IgD-negative memory B cell (primary cell): Measurements from ENCODE around the gene TMEM117. TPM values are rescaled to one million over a fixed set of nuclear protein-coding genes. Genes with fewer than 3 reads are reported as not detected.

Experiments used
- H3K27ac Mint-ChIP-seq, 3 donors: one replicate each; pipeline ENCODE4 v1.8.0; 2020 to 2022; ENCODE audit warnings: mild to moderate bottlenecking in 3 of 3, mixed read lengths in 3 of 3, moderate library complexity in 1 of 3
- H3K27me3 Mint-ChIP-seq: one replicate; pipeline ENCODE4 v1.8.0; 2021; ENCODE audit warnings: mixed read lengths
- H3K36me3 Mint-ChIP-seq: one replicate; pipeline ENCODE4 v1.8.0; 2020; ENCODE audit warnings: mild to moderate bottlenecking, mixed read lengths
- H3K4me1 Mint-ChIP-seq, 3 donors: one replicate each; pipeline ENCODE4 v1.8.0; 2020 to 2022; ENCODE audit warnings: mixed read lengths in 3 of 3, mild to moderate bottlenecking in 1 of 3
- H3K4me3 Mint-ChIP-seq, 4 donors: one replicate each; pipeline ENCODE4 v1.8.0; 2020 to 2022; ENCODE audit warnings: mild to moderate bottlenecking in 4 of 4, mixed read lengths in 4 of 4, moderate library complexity in 3 of 4
- H3K9me3 Mint-ChIP-seq, 3 donors: one replicate each; pipeline ENCODE4 v1.8.0; 2020 to 2021; ENCODE audit warnings: mixed read lengths in 3 of 3, mild to moderate bottlenecking in 1 of 3
- polyA plus RNA-seq: library from polyadenylated mRNA; unstranded; fragments of 300-500 nt; fragmentation: Illumina TruSeq; gene quantifications from one replicate; pipeline ENCODE4 v1.2.3, GENCODE V29; 2021

Gene TMEM117
- polyA plus RNA-seq, 1 donor from 2014 or later, result 4.4 TPM

DNA sequence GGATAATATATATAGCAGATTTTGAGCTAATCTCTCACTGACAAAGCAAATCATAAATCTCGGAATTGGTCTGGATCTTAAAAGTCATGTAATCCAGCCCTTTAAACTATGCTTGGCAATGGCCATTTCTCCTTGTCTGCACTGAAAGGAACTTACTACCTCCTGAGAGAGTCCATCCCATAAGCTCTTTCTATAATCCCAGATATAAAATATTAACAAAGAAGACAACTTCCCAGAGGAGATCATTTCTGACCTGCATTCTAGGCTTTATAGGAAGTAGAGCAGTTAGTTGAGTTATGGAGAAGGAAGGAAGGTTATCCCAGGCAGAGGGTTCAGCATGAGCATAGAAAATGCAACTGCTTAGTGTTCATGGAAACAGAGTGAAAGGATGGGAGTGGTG lies 99.7 kb downstream of the TMEM117 start:
- no peak overlapping the region for H3K4me3 Mint-ChIP-seq
- no peak overlapping the region for H3K27ac Mint-ChIP-seq
- H3K36me3 Mint-ChIP-seq, result peaks cover 7% of the 10 kb centered on the region
- H3K9me3 Mint-ChIP-seq, result peaks cover 2 to 13% (median 3%) of the 10 kb centered on the region in 3 donors
- H3K27me3 Mint-ChIP-seq, result no peaks in the 10 kb centered on the region
- H3K4me1 Mint-ChIP-seq, result no peaks in the 10 kb centered on the region

- Mint-ChIP-seq H3K27ac (no peak overlapping the region), H3K4me3 (no peak overlapping the region), H3K4me1 (peaks cover 0 to 2% (median 0%) of the 10 kb centered on the region in 3 donors), H3K36me3 (peaks cover 4% of the 10 kb centered on the region), H3K9me3 (no peaks in the 10 kb centered on the region), H3K27me3 (no peaks in the 10 kb centered on the region)
Measured at GRCh38 chr12:43937947-43938346, 102.1 kb downstream of the TMEM117 start.

DNA sequence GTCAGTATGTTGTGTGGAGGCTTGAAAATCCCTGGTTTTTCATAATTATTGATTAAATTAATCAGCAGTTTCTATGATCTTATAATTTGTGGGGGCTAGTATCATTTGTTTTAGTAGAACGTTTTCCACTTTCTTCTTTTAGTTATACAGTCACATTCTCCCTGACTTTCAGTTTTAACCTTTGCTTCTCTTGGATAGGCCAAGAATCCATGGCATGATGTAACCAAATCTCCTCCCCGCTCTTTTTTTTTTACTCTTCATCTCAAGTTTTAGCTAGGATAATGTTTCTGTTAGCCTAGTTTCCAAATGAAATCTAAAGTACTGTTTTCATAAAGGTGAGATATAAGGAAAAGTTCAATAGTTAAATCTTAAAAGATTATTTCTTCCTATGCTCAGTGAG lies 106.5 kb downstream of the TMEM117 start:
- no peaks in the 10 kb centered on the region for H3K27me3 Mint-ChIP-seq
- no peaks in the 10 kb centered on the region for H3K9me3 Mint-ChIP-seq
- H3K4me1 Mint-ChIP-seq, result peaks cover 0 to 2% (median 0%) of the 10 kb centered on the region in 3 donors

DNA sequence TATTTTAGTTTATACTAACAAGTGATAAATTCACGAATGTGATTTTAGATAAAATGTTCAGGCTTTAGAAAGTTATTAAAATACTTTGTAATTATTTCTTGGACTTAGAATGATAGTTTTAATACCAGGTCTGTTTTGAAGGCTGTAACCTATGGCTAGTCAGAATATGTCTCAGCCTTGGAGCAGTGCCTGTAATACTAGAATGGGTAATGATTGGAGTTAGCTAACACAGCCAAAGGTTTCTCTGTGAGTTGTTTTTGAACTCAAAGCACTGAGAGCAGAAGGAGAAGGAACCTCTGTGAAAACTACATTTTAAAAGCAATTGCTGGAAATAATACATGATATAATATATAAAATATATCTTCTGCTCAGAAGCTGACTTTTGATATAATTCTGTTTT lies 110.1 kb downstream of the TMEM117 start:
- H3K36me3 Mint-ChIP-seq, result peaks cover 11% of the 10 kb centered on the region

More for the DNA sequence above, 106.5 kb downstream of the TMEM117 start:
- no peak overlapping the region for H3K27ac Mint-ChIP-seq
- no peak overlapping the region for H3K4me3 Mint-ChIP-seq
- peaks cover 11% of the 10 kb centered on the region for H3K36me3 Mint-ChIP-seq

DNA sequence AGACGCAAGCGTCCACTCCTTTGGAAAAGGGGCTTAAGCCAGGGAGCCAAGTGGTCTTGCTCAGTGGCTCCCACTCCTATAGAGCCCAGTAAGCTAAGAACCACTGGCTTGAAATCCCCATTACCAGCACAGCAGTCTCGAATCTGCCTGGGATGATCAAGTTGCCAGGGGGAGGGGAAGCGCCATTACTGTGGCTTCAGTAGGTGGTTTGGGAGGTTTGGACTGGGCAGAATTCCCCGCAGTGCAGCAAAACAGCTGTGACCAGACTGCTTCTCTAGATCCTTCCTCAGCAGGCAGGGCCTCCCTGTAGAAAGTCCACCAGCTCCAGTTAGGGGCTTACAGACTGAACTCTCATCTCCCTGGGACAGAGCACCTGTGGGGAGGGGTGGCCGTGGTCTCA lies 115.4 kb downstream of the TMEM117 start:
- peaks cover 0 to 5% (median 0%) of the 10 kb centered on the region in 3 donors for H3K9me3 Mint-ChIP-seq
- no peaks in the 10 kb centered on the region for H3K27me3 Mint-ChIP-seq
- H3K4me3 Mint-ChIP-seq, result no peak overlapping the region
- H3K4me1 Mint-ChIP-seq, result no peaks in the 10 kb centered on the region
- no peak overlapping the region for H3K27ac Mint-ChIP-seq
- H3K36me3 Mint-ChIP-seq, result peaks cover 3% of the 10 kb centered on the region

More for the DNA sequence above, 110.1 kb downstream of the TMEM117 start:
- peaks cover 0 to 2% (median 0%) of the 10 kb centered on the region in 3 donors for H3K4me1 Mint-ChIP-seq
- H3K27me3 Mint-ChIP-seq, result no peaks in the 10 kb centered on the region
- no peak overlapping the region for H3K4me3 Mint-ChIP-seq
- H3K27ac Mint-ChIP-seq, result no peak overlapping the region
- peaks cover 0 to 5% (median 0%) of the 10 kb centered on the region in 3 donors for H3K9me3 Mint-ChIP-seq

DNA sequence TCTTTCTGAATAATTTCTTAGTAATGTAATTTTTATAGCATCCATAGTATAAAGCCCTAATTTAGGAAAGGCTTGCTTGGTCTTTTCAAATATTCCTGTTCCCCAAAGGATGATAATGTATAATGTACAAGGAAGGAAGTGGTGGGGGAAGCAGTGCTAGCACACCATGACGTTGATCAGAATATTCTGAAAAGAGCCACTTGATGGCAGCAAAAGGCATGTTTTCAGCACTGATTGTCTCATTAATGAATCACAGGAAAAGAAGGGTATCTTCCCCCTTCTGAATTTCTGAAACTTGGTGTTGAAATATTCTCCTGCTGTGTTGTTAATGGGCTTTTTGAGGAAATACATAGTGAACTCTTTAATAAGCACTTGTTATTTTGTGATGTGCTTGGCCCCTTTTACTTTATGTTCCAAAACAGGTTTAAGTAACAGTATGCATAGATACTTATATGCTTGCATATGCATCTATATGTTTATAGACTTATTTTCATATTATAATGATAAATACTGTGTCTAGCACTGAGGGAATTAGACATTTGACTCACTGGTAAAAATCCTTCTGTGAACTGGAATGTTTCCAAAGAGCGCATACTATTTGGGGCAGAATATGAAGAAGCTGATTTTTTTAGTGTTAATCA lies 122.0 kb downstream of the TMEM117 start:
- Mint-ChIP-seq H3K9me3 (no peaks in the 10 kb centered on the region), H3K4me3 (no peak overlapping the region), H3K27ac (no peak overlapping the region), H3K4me1 (peaks cover 0 to 1% (median 0%) of the 10 kb centered on the region in 3 donors), H3K27me3 (no peaks in the 10 kb centered on the region), H3K36me3 (no peaks in the 10 kb centered on the region)

DNA sequence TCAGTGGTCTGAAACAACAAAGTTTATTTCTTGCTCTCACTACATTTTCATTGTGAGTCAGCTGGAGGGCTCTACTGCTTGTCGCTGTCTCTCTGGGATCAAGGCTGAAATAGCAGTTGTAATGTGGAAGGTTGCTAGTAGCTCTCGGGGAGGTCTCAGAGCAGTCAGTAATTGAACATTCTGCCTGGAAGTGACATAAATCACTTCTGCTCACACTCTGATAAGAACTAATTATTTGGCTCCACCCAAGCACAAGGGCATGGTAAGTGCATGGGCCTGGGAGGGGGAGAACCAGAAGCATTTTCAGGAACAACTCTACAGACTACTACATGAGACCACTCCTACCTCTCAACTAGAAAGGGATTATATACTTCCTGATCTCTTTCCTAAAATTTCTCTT lies 128.2 kb downstream of the TMEM117 start:
- H3K4me1 Mint-ChIP-seq, result no peaks in the 10 kb centered on the region
- no peak overlapping the region for H3K27ac Mint-ChIP-seq
- no peak overlapping the region for H3K4me3 Mint-ChIP-seq
- H3K27me3 Mint-ChIP-seq, result no peaks in the 10 kb centered on the region
- no peaks in the 10 kb centered on the region for H3K36me3 Mint-ChIP-seq
- peaks cover 3 to 6% (median 3%) of the 10 kb centered on the region in 3 donors for H3K9me3 Mint-ChIP-seq

GRCh38 chr12:43964961-43965360 lies 129.1 kb downstream of the TMEM117 start:
- no peaks in the 10 kb centered on the region for H3K4me1 Mint-ChIP-seq
- H3K27me3 Mint-ChIP-seq, result no peaks in the 10 kb centered on the region
- no peak overlapping the region for H3K4me3 Mint-ChIP-seq
- H3K27ac Mint-ChIP-seq, result no peak overlapping the region
- H3K36me3 Mint-ChIP-seq, result no peaks in the 10 kb centered on the region
- H3K9me3 Mint-ChIP-seq, result peaks cover 3 to 6% (median 3%) of the 10 kb centered on the region in 3 donors

- H3K4me3 Mint-ChIP-seq, result no peak overlapping the region
- H3K9me3 Mint-ChIP-seq, result peaks cover 3 to 6% (median 3%) of the 10 kb centered on the region in 3 donors
- no peak overlapping the region for H3K27ac Mint-ChIP-seq
- no peaks in the 10 kb centered on the region for H3K36me3 Mint-ChIP-seq
- H3K27me3 Mint-ChIP-seq, result no peaks in the 10 kb centered on the region
- H3K4me1 Mint-ChIP-seq, result no peaks in the 10 kb centered on the region
Measured at GRCh38 chr12:43965899-43966298, 130.0 kb downstream of the TMEM117 start.

DNA sequence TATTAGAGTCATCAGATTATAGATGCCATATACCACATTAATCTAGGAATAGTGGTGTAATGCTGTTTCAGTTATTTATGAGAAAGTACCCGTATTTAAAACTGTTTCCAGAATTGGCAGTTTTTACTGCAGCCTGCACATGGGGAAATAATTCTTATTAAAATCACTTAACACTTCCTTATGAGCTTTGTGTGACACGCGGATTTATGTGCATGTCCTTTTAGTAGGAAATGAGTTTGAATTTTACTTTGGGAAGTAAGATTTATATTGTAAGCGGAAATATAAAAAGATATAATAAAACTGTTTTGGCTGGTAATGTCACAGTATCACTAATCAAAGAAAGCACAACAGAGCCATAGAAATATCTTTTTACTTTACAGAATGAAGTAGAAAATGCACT lies 132.9 kb downstream of the TMEM117 start:
- Mint-ChIP-seq H3K27me3 (no peaks in the 10 kb centered on the region), H3K27ac (no peak overlapping the region), H3K4me1 (no peaks in the 10 kb centered on the region), H3K4me3 (no peak overlapping the region), H3K9me3 (peaks cover 2 to 6% (median 3%) of the 10 kb centered on the region in 3 donors), H3K36me3 (peaks cover 3% of the 10 kb centered on the region)

GRCh38 chr12:43969882-43970281 lies 134.0 kb downstream of the TMEM117 start:
- Mint-ChIP-seq H3K9me3 (peaks cover 2 to 3% (median 3%) of the 10 kb centered on the region in 3 donors), H3K27me3 (no peaks in the 10 kb centered on the region), H3K36me3 (peaks cover 3% of the 10 kb centered on the region), H3K4me3 (no peak overlapping the region), H3K4me1 (no peaks in the 10 kb centered on the region), H3K27ac (no peak overlapping the region)

GRCh38 chr12:43973385-43973784 lies 137.5 kb downstream of the TMEM117 start:
- H3K27ac Mint-ChIP-seq, result no peak overlapping the region
- H3K27me3 Mint-ChIP-seq, result no peaks in the 10 kb centered on the region
- no peaks in the 10 kb centered on the region for H3K4me1 Mint-ChIP-seq
- H3K9me3 Mint-ChIP-seq, result peaks cover 4 to 11% (median 7%) of the 10 kb centered on the region in 3 donors
- H3K36me3 Mint-ChIP-seq, result peaks cover 8% of the 10 kb centered on the region
- H3K4me3 Mint-ChIP-seq, result no peak overlapping the region

- peaks cover 4 to 12% (median 11%) of the 10 kb centered on the region in 3 donors for H3K9me3 Mint-ChIP-seq
- H3K36me3 Mint-ChIP-seq, result peaks cover 8% of the 10 kb centered on the region
- no peaks in the 10 kb centered on the region for H3K4me1 Mint-ChIP-seq
- no peak overlapping the region for H3K4me3 Mint-ChIP-seq
- H3K27ac Mint-ChIP-seq, result no peak overlapping the region
- H3K27me3 Mint-ChIP-seq, result no peaks in the 10 kb centered on the region
Measured at GRCh38 chr12:43973993-43974392, 138.1 kb downstream of the TMEM117 start.

DNA sequence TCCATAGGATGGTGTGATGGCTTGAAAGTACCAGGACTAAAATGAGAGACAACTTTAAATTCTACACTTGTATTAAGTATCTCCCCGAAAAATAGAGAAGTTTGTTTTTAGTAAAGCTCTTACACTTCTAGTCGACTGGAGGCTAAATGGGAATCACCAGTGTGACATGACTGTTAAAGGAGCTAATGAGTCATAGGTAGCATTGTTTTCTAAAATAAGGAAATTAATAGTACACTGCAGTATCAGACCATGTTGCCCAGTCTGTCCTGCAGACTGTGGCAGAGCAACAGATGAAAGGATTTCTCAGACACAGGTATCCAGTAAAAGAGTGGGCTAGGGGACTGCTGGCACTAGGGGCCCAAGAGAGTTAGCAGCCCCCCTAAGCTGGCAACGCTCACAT lies 140.1 kb downstream of the TMEM117 start:
- Mint-ChIP-seq H3K27ac (no peak overlapping the region), H3K27me3 (no peaks in the 10 kb centered on the region)

DNA sequence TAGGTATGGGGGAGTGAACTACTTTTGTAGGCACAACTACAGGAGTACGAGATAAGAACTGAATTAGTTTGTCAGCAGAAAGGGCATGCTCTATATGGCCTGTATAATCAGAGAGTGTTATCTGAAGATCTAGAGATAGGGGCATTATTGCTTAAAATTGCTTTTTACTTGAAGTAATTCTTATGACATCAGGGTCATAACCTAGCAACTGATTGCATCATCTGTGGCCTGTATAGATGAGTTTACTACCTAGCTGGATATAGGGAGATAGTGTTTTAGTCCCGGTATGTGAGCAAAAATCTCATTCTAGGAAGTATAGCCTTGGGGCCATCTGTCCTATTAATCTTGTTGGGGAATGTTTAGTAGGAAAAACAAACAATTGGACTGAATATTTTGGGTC lies 142.7 kb downstream of the TMEM117 start:
- peaks cover 4 to 16% (median 9%) of the 10 kb centered on the region in 3 donors for H3K9me3 Mint-ChIP-seq
- H3K27me3 Mint-ChIP-seq, result no peaks in the 10 kb centered on the region
- H3K27ac Mint-ChIP-seq, result no peak overlapping the region
- H3K4me3 Mint-ChIP-seq, result no peak overlapping the region
- H3K36me3 Mint-ChIP-seq, result peaks cover 8% of the 10 kb centered on the region
- no peaks in the 10 kb centered on the region for H3K4me1 Mint-ChIP-seq

More for the DNA sequence above, 140.1 kb downstream of the TMEM117 start:
- peaks cover 10% of the 10 kb centered on the region for H3K36me3 Mint-ChIP-seq
- peaks cover 4 to 14% (median 11%) of the 10 kb centered on the region in 3 donors for H3K9me3 Mint-ChIP-seq
- no peaks in the 10 kb centered on the region for H3K4me1 Mint-ChIP-seq
- peak overlapping the region in 1 of 4 donors; percentile 9 for H3K4me3 Mint-ChIP-seq

GRCh38 chr12:43979450-43979849 lies 143.6 kb downstream of the TMEM117 start:
- Mint-ChIP-seq H3K4me1 (no peaks in the 10 kb centered on the region), H3K27ac (no peak overlapping the region), H3K36me3 (peaks cover 8% of the 10 kb centered on the region), H3K4me3 (no peak overlapping the region), H3K9me3 (peaks cover 4 to 16% (median 9%) of the 10 kb centered on the region in 3 donors), H3K27me3 (no peaks in the 10 kb centered on the region)
